Activated CD8-positive, alpha-beta memory T cell treated with anti-CD3 and anti-CD28 coated beads for 48 hours (primary cell): Measurements from ENCODE around the gene HYAL3.
"Not testable (repeated sequence)": the region's sequence is repeated elsewhere in the genome, so short reads cannot be mapped to it uniquely, and the experiment has no call there.

ENCODE experiments used
- DNase-seq, 3 experiments: peaks; one replicate each; pipeline ENCODE4 v3.0.0-alpha.2; 2020; ENCODE audit warnings: low read depth in 2 of 3, low spot score in 2 of 3

HYAL3 gene

GRCh38 chr3:50259432-50260026 is 39.7 kb downstream of the HYAL3 start:
- DNase-seq, result no peak

- no peak for DNase-seq
Observed at GRCh38 chr3:50258979-50259378, 40.2 kb downstream of the HYAL3 start.

GRCh38 chr3:50258029-50258680 is 41.0 kb downstream of the HYAL3 start:
- no peak for DNase-seq

- DNase-seq, result no peak
Observed at GRCh38 chr3:50256978-50257890, 42.0 kb downstream of the HYAL3 start.

GRCh38 chr3:50255251-50255615 is 44.0 kb downstream of the HYAL3 start:
- no peak for DNase-seq

- no peak for DNase-seq
Observed at GRCh38 chr3:50254577-50255250, 44.5 kb downstream of the HYAL3 start.

GRCh38 chr3:50251220-50251619 is 48.0 kb downstream of the HYAL3 start:
- DNase-seq, result no peak

- no peak for DNase-seq
Observed at GRCh38 chr3:50250514-50250913, 48.7 kb downstream of the HYAL3 start.

- no peak for DNase-seq
Observed at GRCh38 chr3:50249457-50249856, 49.7 kb downstream of the HYAL3 start.

GRCh38 chr3:50248387-50248786 is 50.8 kb downstream of the HYAL3 start:
- DNase-seq, result no peak

GRCh38 chr3:50246517-50246954 is 52.7 kb downstream of the HYAL3 start:
- peak in 2 of 3 experiments; percentile 75 to 78 for DNase-seq

GRCh38 chr3:50245831-50246516 is 53.2 kb downstream of the HYAL3 start:
- peak; percentile 91 to 99 (median 98) for DNase-seq

GRCh38 chr3:50245251-50245745 is 53.9 kb downstream of the HYAL3 start:
- DNase-seq, result no peak

- DNase-seq, result not testable (repeated sequence)
Observed at GRCh38 chr3:50244813-50245212, 54.4 kb downstream of the HYAL3 start.

GRCh38 chr3:50243543-50243895 is 55.7 kb downstream of the HYAL3 start:
- DNase-seq, result no peak

- DNase-seq, result no peak
Observed at GRCh38 chr3:50242851-50243542, 56.2 kb downstream of the HYAL3 start.
